Endothelial cell of coronary artery (primary cell): ENCODE data around the gene RTL10. TPM values are rescaled to one million over a fixed set of nuclear protein-coding genes. Genes with fewer than 3 reads are reported as not detected.

ENCODE experiments used
- total RNA-seq: library from RNA; depleted of rRNA; stranded (reverse); fragments of >200 nt; gene quantifications from 2 replicates; pipeline ENCODE4 v1.2.3, GENCODE V29; 2014

Gene RTL10
- 12.5 and 26.2 TPM in 2 replicates for total RNA-seq

GRCh38 chr22:19854778-19855503, at the start of gene RTL10, which contains the start of gene GNB1L:
Gene RTL10 (minus strand): TSS chr22:19854874. CDS start chr22:19852261, 2,613 bp downstream.
Gene GNB1L (minus strand): TSS chr22:19854874. CDS start chr22:19821355, 33,519 bp downstream.

Other genes starting within 250 kb of the RTL10 start
- gene SEPTIN5, start 140.4 kb downstream of the RTL10 start, total RNA-seq, result 14.2 and 26.4 TPM in 2 replicates
- gene GP1BB, start 131.3 kb downstream of the RTL10 start, total RNA-seq, result 0.54 and 1.6 TPM in 2 replicates
- gene TBX1, start 94.1 kb downstream of the RTL10 start, total RNA-seq, result 6.5 and 13.4 TPM in 2 replicates
- gene GNB1L, start within 50 bp of the RTL10 start, total RNA-seq, result 4.9 and 11.1 TPM in 2 replicates
- gene COMT, start 86.9 kb upstream of the RTL10 start, total RNA-seq, result 215 and 296 TPM in 2 replicates
- gene TXNRD2, start 86.9 kb upstream of the RTL10 start, total RNA-seq, result 43.5 and 156 TPM in 2 replicates
- 53.3 and 76.7 TPM in 2 replicates for gene ARVCF, start 161.9 kb upstream of the RTL10 start, total RNA-seq
- gene TANGO2, start 166.2 kb upstream of the RTL10 start, total RNA-seq, result 30.6 and 43.5 TPM in 2 replicates
- 35.3 and 39.2 TPM in 2 replicates for gene DGCR8, start 225.4 kb upstream of the RTL10 start, total RNA-seq